IMR-90 (cell line): Measurements from ENCODE around the gene TNIP1. TPM values are rescaled to one million over a fixed set of nuclear protein-coding genes. Genes with fewer than 3 reads are reported as not detected.

Source experiments
- ATAC-seq: fragments of 200-7000 bp; cut with Tn5 transposase; 2 replicates; pipeline ENCODE4 v1.9.1; 2020; ENCODE audit warnings: low read depth, mild to moderate bottlenecking, moderate library complexity
- BruUV-seq: library from RNA; stranded (reverse); fragments of 400-500 nt; replicated peaks from 2 replicates; lab custom pipeline; 2021; lab: Mats Ljungman, UMichigan
- CTCF ChIA-PET: fragments of 300-600 bp; formaldehyde crosslinking; extraction: SDS; loops from one replicate; lab custom pipeline; 2021; ENCODE audit warnings: antibody characterized with exemption; lab: Yijun Ruan, JAX
- POLR2A ChIA-PET: fragments of 300-600 bp; sonication (Branson Sonifier 250); formaldehyde crosslinking; loops from one replicate; lab custom pipeline; 2022; ENCODE audit warnings: antibody characterized with exemption; ENCODE audit not compliant: unreplicated experiment; lab: Charles Lee
- DNase-seq: peaks from one replicate; pipeline ENCODE4 v3.0.0; 2013
- H2AFZ ChIP-seq: replicated peaks from 2 replicates; pipeline ENCODE3; 2013; ENCODE audit warnings: low read length, mild to moderate bottlenecking; ENCODE audit not compliant: poor library complexity
- H2AK5ac ChIP-seq: 2 replicates; pipeline ENCODE4 v1.6.1; 2013; ENCODE audit warnings: low read depth, low read length, inconsistent platforms
- H2AK9ac ChIP-seq: replicated peaks from 2 replicates; pipeline ENCODE3; 2013; ENCODE audit warnings: mild to moderate bottlenecking, low read depth, low read length, moderate library complexity; ENCODE audit not compliant: poor library complexity
- H2BK120ac ChIP-seq: 2 replicates; pipeline ENCODE4 v1.6.1; 2013; ENCODE audit warnings: low read depth, low read length, inconsistent platforms
- H2BK15ac ChIP-seq: 3 replicates; pipeline ENCODE4 v1.6.1; 2013; ENCODE audit warnings: low read depth, low read length, inconsistent platforms
- H2BK20ac ChIP-seq: 2 replicates; pipeline ENCODE4 v1.6.1; 2013; ENCODE audit warnings: low read depth, mild to moderate bottlenecking, inconsistent platforms, low read length, moderate library complexity
- H2BK5ac ChIP-seq: 2 replicates; pipeline ENCODE4 v1.6.1; 2013; ENCODE audit warnings: mild to moderate bottlenecking, low read depth, low read length, inconsistent platforms; ENCODE audit not compliant: poor library complexity, severe bottlenecking
- H3K14ac ChIP-seq: replicated peaks from 2 replicates; pipeline ENCODE4 v1.6.1; 2013; ENCODE audit warnings: low read depth, low read length, inconsistent platforms
- H3K18ac ChIP-seq: 2 replicates; pipeline ENCODE4 v1.6.1; 2013; ENCODE audit warnings: low read depth, low read length, control low read depth
- H3K23ac ChIP-seq: 2 replicates; pipeline ENCODE4 v1.6.1; 2013; ENCODE audit warnings: low read depth, low read length, inconsistent platforms
- H3K27ac ChIP-seq: 2 replicates; pipeline ENCODE4 v1.5.1; 2013; ENCODE audit warnings: mild to moderate bottlenecking, control low read depth, low read length; ENCODE audit not compliant: insufficient read depth
- H3K27me3 ChIP-seq: 2 replicates; pipeline ENCODE4 v1.6.1; 2013; ENCODE audit warnings: low read length; ENCODE audit not compliant: control insufficient read depth, insufficient read depth
- H3K36me3 ChIP-seq: 2 replicates; pipeline ENCODE4 v1.6.1; 2013; ENCODE audit warnings: low read length, mixed read lengths; ENCODE audit not compliant: control insufficient read depth, insufficient read depth
- H3K4ac ChIP-seq: 2 replicates; pipeline ENCODE4 v1.6.1; 2013; ENCODE audit warnings: low read depth, low read length, inconsistent platforms
- H3K4me1 ChIP-seq: 2 replicates; pipeline ENCODE4 v1.6.1; 2013; ENCODE audit warnings: low read length, mixed read lengths; ENCODE audit not compliant: control insufficient read depth, insufficient read depth
- H3K4me2 ChIP-seq: 2 replicates; pipeline ENCODE4 v1.6.1; 2013; ENCODE audit warnings: low read depth, mild to moderate bottlenecking, control low read depth, low read length, moderate library complexity
- H3K4me3 ChIP-seq: 2 replicates; pipeline ENCODE4 v1.5.1; 2013; ENCODE audit warnings: low read depth, mild to moderate bottlenecking, control low read depth, low read length, moderate library complexity; ENCODE audit not compliant: insufficient read depth
- H3K56ac ChIP-seq: 2 replicates; pipeline ENCODE4 v1.6.1; 2013; ENCODE audit warnings: low read length, inconsistent platforms; ENCODE audit not compliant: insufficient read depth; ENCODE audit errors: extremely low read depth
- H3K79me1 ChIP-seq, 2 experiments: 2 replicates each; pipeline ENCODE4 v1.6.1; 2013; ENCODE audit warnings: low read length in 2 of 2, inconsistent platforms in 1 of 2, low read depth in 1 of 2
- H3K9ac ChIP-seq: 2 replicates; pipeline ENCODE4 v1.6.1; 2013; ENCODE audit warnings: low read depth, low read length, control low read depth
- H3K9me1 ChIP-seq: 2 replicates; pipeline ENCODE4 v1.6.1; 2013; ENCODE audit warnings: low read length, inconsistent platforms; ENCODE audit not compliant: insufficient read depth
- H3K9me3 ChIP-seq: 2 replicates; pipeline ENCODE4 v1.6.1; 2013; ENCODE audit warnings: low read length; ENCODE audit not compliant: control insufficient read depth, insufficient read depth
- H4K20me1 ChIP-seq: 2 replicates; pipeline ENCODE4 v1.6.1; 2013; ENCODE audit warnings: low read length, inconsistent platforms; ENCODE audit not compliant: insufficient read depth
- H4K5ac ChIP-seq: 2 replicates; pipeline ENCODE4 v1.6.1; 2013; ENCODE audit warnings: mild to moderate bottlenecking, low read depth, low read length, control low read depth
- H4K8ac ChIP-seq, 2 experiments: 2 replicates each; pipeline ENCODE4 v1.6.1; 2013; ENCODE audit warnings: low read depth in 2 of 2, low read length in 2 of 2, control low read depth in 1 of 2, inconsistent platforms in 1 of 2
- H4K91ac ChIP-seq: 2 replicates; pipeline ENCODE4 v1.6.1; 2013; ENCODE audit warnings: low read depth, low read length, inconsistent platforms; ENCODE audit not compliant: insufficient read depth
- BHLHE40 ChIP-seq: fragments of 150-350 bp; IDR thresholded peaks from 2 replicates; pipeline ENCODE4 v1.6.1; 2016; ENCODE audit warnings: mild to moderate bottlenecking, low read depth, low read length
- CEBPB ChIP-seq: IDR thresholded peaks from 2 replicates; pipeline ENCODE4 v1.6.1; 2012; ENCODE audit warnings: low read depth, low read length, improper control_type of control experiment
- CHD1 ChIP-seq: IDR thresholded peaks from 2 replicates; pipeline ENCODE4 v1.6.1; 2012; ENCODE audit warnings: low read depth, low read length, improper control_type of control experiment
- CTCF ChIP-seq: conservative IDR thresholded peaks from 2 replicates; pipeline ENCODE4 v1.5.1; 2012; ENCODE audit warnings: mild to moderate bottlenecking, low read depth, low read length, improper control_type of control experiment
- ELK1 ChIP-seq: fragments of 150-350 bp; IDR thresholded peaks from 2 replicates; pipeline ENCODE4 v1.6.1; 2016; ENCODE audit warnings: low read depth, mild to moderate bottlenecking, low read length, moderate library complexity, borderline replicate concordance
- FOS ChIP-seq: fragments of 150-350 bp; IDR thresholded peaks from 2 replicates; pipeline ENCODE4 v1.6.1; 2016; ENCODE audit warnings: low read depth, low read length
- MAFK ChIP-seq: IDR thresholded peaks from 2 replicates; pipeline ENCODE4 v1.6.1; 2012; ENCODE audit warnings: low read depth, low read length, improper control_type of control experiment
- MAZ ChIP-seq: IDR thresholded peaks from 2 replicates; pipeline ENCODE4 v1.6.1; 2012; ENCODE audit warnings: low read depth, mild to moderate bottlenecking, low read length, improper control_type of control experiment, moderate library complexity, borderline replicate concordance
- MXI1 ChIP-seq: IDR thresholded peaks from 2 replicates; pipeline ENCODE4 v1.6.1; 2012; ENCODE audit warnings: low read depth, mild to moderate bottlenecking, low read length, moderate library complexity, borderline replicate concordance
- NFE2L2 ChIP-seq: fragments of 150-350 bp; IDR thresholded peaks from 2 replicates; pipeline ENCODE4 v1.6.1; 2016; ENCODE audit warnings: low read depth, mild to moderate bottlenecking, low read length
- POLR2A ChIP-seq: IDR thresholded peaks from 2 replicates; pipeline ENCODE4 v1.6.1; 2012; ENCODE audit warnings: mild to moderate bottlenecking, low read depth, low read length
- RAD21 ChIP-seq: IDR thresholded peaks from 2 replicates; pipeline ENCODE4 v1.6.1; 2012; ENCODE audit warnings: low read length, improper control_type of control experiment
- RCOR1 ChIP-seq: IDR thresholded peaks from 2 replicates; pipeline ENCODE4 v1.6.1; 2012; ENCODE audit warnings: mild to moderate bottlenecking, low read length, improper control_type of control experiment; ENCODE audit not compliant: insufficient replicate concordance
- RFX5 ChIP-seq: IDR thresholded peaks from 2 replicates; pipeline ENCODE4 v1.8.0; 2012; ENCODE audit warnings: low read depth, mild to moderate bottlenecking, low read length, moderate library complexity
- SMC3 ChIP-seq: fragments of 150-350 bp; IDR thresholded peaks from 2 replicates; pipeline ENCODE4 v1.6.1; 2016; ENCODE audit warnings: low read depth, mild to moderate bottlenecking, antibody characterized with exemption, low read length, moderate library complexity
- USF2 ChIP-seq: fragments of 150-350 bp; IDR thresholded peaks from 2 replicates; pipeline ENCODE4 v1.6.1; 2017; ENCODE audit warnings: mild to moderate bottlenecking, antibody characterized with exemption, low read length, low read depth
- WGBS, 2 experiments: methylation state at CpG; one replicate each; pipeline versions ENCODE4 v1.1.5 to v1.1.7; 2013; ENCODE audit warnings: missing lambda C conversion rate in 2 of 2; ENCODE audit not compliant: insufficient read length in 1 of 2; ENCODE audit errors: extremely low coverage in 2 of 2; 5-methylcytosine and 5-hydroxymethylcytosine counted together
- dilution Hi-C: fragments of 300-500 bp; cut with HindIII; formaldehyde crosslinking; loops from one replicate; pipeline ENCODE4 v1.14.3; 2018; ENCODE audit warnings: low sequenced_read_pairs; ENCODE audit not compliant: unreplicated experiment
- in situ Hi-C: fragments of 300-500 bp; cut with MboI; formaldehyde crosslinking; loops from 3 replicates; pipeline ENCODE4 v1.14.3; 2019; ENCODE audit warnings: low sequenced_read_pairs, inconsistent platforms, mixed read lengths
- intact Hi-C: fragments of 100-400 bp; cut with micrococcal nuclease; formaldehyde crosslinking; loops from 2 replicates; pipeline ENCODE4 v1.10.0; 2022
- polyA plus RNA-seq, 3 experiments: library from polyadenylated mRNA; depleted of rRNA; stranded (reverse); fragments of >200 nt; gene quantifications; 2 replicates each; pipeline ENCODE4 v1.2.3, GENCODE V29; 2012; ENCODE audit warnings: low replicate concordance in 1 of 3
- total RNA-seq: library from RNA; depleted of rRNA; stranded (reverse); fragments of >200 nt; gene quantifications from 2 replicates; pipeline ENCODE4 v1.2.3, GENCODE V29; 2012

Gene TNIP1
- total and polyA plus RNA-seq, 2 of the 4 experiments (the other 2 are of a cell fraction), result 63.8 to 92.8 TPM

DNA sequence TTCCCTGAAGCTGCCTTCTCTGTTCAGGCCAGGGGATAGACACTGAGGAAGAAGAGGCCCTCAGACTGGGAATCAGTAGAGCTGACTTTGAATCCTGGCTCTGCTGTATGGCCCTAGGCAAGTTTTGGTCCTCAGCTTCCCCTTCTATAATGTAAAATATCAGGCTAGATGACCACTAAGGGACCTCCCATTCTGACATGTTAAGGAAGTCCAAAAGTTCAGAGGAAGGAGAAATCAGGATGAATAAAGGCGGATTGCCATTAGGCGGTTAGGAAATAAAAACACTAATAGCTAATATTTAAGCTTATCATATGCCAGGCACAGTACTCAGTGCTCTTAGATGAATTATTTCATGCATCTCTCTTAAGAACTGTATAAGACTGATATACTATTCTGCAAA lies 8.9 kb upstream of the TNIP1 start:
- no peak overlapping the region for H2AFZ ChIP-seq
- DNase-seq (no peak), ATAC-seq (no peak)
- CTCF ChIA-PET, result interaction anchor here (1.3 kb wide), 1 partner anchor 9 kb away, joined by 3 read pairs; no protein-coding TSS in a partner anchor
- H3K27me3 ChIP-seq, result no peaks in the 10 kb centered on the region
- H3K9me1 ChIP-seq, result peaks cover 27% of the 10 kb centered on the region
- H3K79me1 ChIP-seq, result peaks cover 0 to 14% of the 10 kb centered on the region in 2 experiments; a peak in 2 of 4 replicates
- no peak overlapping the region for H3K14ac ChIP-seq
- H3K23ac ChIP-seq, result no peak overlapping the region
- H4K91ac ChIP-seq, result no peak overlapping the region
- H2BK5ac ChIP-seq, result no peak overlapping the region
- in situ Hi-C loops, result no loop called here
- H3K27ac ChIP-seq, result no peak overlapping the region
- H2BK15ac ChIP-seq, result no peak overlapping the region
- no peak overlapping the region for H3K9ac ChIP-seq
- no peak overlapping the region for H4K5ac ChIP-seq
- H3K36me3 ChIP-seq, result no peaks in the 10 kb centered on the region
- no peak overlapping the region for H3K4me2 ChIP-seq
- dilution Hi-C loops, result no loop called here
- H2BK120ac ChIP-seq, result no peak overlapping the region
- H4K8ac ChIP-seq, result no peak overlapping the region
- no peak overlapping the region for H3K18ac ChIP-seq
- H2AK9ac ChIP-seq, result no peak overlapping the region
- H3K9me3 ChIP-seq, result no peaks in the 10 kb centered on the region
- H3K4me3 ChIP-seq, result no peak overlapping the region
- intact Hi-C loops, result no loop called here
- H3K4ac ChIP-seq, result no peak overlapping the region; the same call in 1 of the 2 replicates
- no peak overlapping the region for H3K56ac ChIP-seq
- no peak overlapping the region for H2BK20ac ChIP-seq
- peaks cover 3% of the 10 kb centered on the region; the same call in 1 of the 2 replicates for H4K20me1 ChIP-seq
- no peak overlapping the region for H2AK5ac ChIP-seq
- no TSS peak for BruUV-seq
- peaks cover 20% of the 10 kb centered on the region for H3K4me1 ChIP-seq
- TF ChIP-seq MAFK, result no peak
- TF ChIP-seq CTCF, result no peak
- TF ChIP-seq BHLHE40, result no peak
- TF ChIP-seq MAZ, result no peak
- TF ChIP-seq NFE2L2, result no peak
- TF ChIP-seq SMC3, result no peak
- no peak for TF ChIP-seq ELK1
- TF ChIP-seq MXI1, result no peak
- TF ChIP-seq FOS, result no peak
- TF ChIP-seq RAD21, result no peak
- no peak for TF ChIP-seq RFX5
- no peak for TF ChIP-seq CEBPB
- TF ChIP-seq RCOR1, result no peak
- no peak for TF ChIP-seq USF2
- TF ChIP-seq POLR2A, result no peak
- TF ChIP-seq CHD1, result no peak
- POLR2A ChIA-PET, result interaction anchor here (1.5 kb wide), 1 partner anchor 8 kb away, joined by 5 read pairs; the partner anchor contains the start of gene TNIP1
- no CpG with 5 or more reads among the region's 2 CpGs for WGBS, 2 experiments
